Mucosa of stomach (tissue), 1 donor: ENCODE data around the gene L3MBTL3.
"Not testable (repeated sequence)": the region's sequence is repeated elsewhere in the genome, so short reads cannot be mapped to it uniquely, and the experiment has no call there.

ENCODE experiments used
- H3K27me3 ChIP-seq: one replicate; pipeline ENCODE4 v1.7.0; 2013; ENCODE audit warnings: mild to moderate bottlenecking, low read length; ENCODE audit not compliant: control insufficient read depth, insufficient read depth
- H3K36me3 ChIP-seq: one replicate; pipeline ENCODE4 v1.7.0; 2013; ENCODE audit warnings: low read length; ENCODE audit not compliant: control insufficient read depth, insufficient read depth
- H3K4me1 ChIP-seq: one replicate; pipeline ENCODE4 v1.7.0; 2013; ENCODE audit warnings: mild to moderate bottlenecking, low read length; ENCODE audit not compliant: control insufficient read depth, insufficient read depth
- H3K4me3 ChIP-seq: one replicate; pipeline ENCODE4 v1.7.0; 2013; ENCODE audit warnings: low read length
- H3K9ac ChIP-seq: one replicate; pipeline ENCODE4 v1.7.0; 2013; ENCODE audit warnings: mild to moderate bottlenecking, low read length, moderate library complexity
- H3K9me3 ChIP-seq: one replicate; pipeline ENCODE4 v1.7.0; 2013; ENCODE audit warnings: mild to moderate bottlenecking, low read length, moderate library complexity; ENCODE audit not compliant: control insufficient read depth
- donor health status: Pancreatic carcinoma.

The L3MBTL3 gene

DNA sequence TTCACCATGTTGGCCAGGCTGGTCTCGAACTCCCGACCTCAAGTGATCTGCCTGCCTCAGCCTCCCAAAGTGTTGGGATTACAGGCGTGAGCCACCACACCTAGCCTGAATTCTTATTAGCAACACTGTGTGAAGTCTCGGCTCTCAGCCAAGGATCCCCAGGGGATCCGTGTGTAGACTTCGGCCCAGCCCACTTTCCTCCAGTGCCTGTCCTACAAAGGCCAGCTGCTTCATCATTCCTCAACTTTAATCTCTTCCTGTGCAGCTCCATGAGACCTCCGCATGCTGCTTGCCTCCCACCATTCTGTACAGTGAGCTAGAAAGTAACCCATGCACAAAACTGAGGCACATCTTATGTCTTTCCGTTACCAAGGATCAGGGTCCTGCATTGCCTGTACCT is 132.5 kb downstream of the L3MBTL3 start:
- no peak overlapping the region for H3K9ac ChIP-seq
- no peaks in the 10 kb centered on the region for H3K27me3 ChIP-seq
- H3K4me3 ChIP-seq: no peak overlapping the region
- H3K4me1 ChIP-seq: no peaks in the 10 kb centered on the region
- no peaks in the 10 kb centered on the region for H3K9me3 ChIP-seq
- H3K36me3 ChIP-seq: no peaks in the 10 kb centered on the region

DNA sequence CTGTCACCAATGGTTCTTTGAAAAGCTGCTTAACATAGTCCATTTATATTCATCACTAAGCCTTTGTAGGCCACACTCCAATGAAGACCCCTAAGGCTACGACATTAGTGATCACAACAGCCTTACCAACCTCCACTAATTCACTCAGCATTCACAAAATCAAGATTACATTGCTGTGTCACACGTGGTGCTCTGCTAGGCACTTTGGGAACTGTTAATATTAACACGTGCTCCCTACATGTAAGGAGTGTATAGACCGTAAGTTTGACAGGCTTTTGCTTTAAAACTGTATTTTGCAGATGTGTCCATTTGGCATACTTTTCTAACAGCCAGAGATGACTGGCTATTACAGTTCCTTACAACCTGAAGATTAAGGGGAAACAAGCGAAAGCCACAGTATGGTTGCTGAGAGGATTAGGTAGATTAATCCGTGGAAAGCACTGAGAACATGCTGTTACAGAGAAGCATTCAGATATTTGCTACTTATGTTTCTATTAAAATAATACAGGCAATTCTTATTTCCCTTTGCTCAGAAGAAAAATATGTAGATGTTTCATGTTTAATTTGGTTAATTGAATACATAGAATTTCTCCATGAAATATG is 134.6 kb downstream of the L3MBTL3 start:
- H3K9me3 ChIP-seq: no peaks in the 10 kb centered on the region
- H3K36me3 ChIP-seq: no peaks in the 10 kb centered on the region
- no peak overlapping the region for H3K4me3 ChIP-seq
- no peak overlapping the region for H3K9ac ChIP-seq
- no peaks in the 10 kb centered on the region for H3K4me1 ChIP-seq
- no peaks in the 10 kb centered on the region for H3K27me3 ChIP-seq

DNA sequence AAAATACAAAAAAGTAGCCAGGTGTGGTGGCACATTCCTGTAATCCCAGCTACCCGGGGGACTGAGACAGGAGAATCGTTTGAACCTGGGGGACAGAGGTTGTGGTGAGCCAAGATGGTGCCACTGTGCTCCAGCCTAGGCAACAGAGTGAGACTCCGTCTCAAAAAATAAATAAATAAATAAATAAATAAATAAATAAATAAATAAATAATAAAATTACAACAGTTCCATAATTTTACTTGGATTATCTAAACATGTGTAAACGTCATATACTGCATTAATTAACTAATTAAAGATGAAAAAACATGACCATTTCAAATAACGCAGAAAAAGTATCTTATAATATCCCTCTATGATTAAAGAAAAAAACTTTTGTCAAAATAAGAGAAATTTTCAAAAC is 138.5 kb downstream of the L3MBTL3 start:
- H3K27me3 ChIP-seq: no peaks in the 10 kb centered on the region
- peaks cover 11% of the 10 kb centered on the region for H3K4me1 ChIP-seq
- H3K9me3 ChIP-seq: no peaks in the 10 kb centered on the region
- no peak overlapping the region for H3K9ac ChIP-seq
- H3K36me3 ChIP-seq: no peaks in the 10 kb centered on the region
- no peak overlapping the region for H3K4me3 ChIP-seq

DNA sequence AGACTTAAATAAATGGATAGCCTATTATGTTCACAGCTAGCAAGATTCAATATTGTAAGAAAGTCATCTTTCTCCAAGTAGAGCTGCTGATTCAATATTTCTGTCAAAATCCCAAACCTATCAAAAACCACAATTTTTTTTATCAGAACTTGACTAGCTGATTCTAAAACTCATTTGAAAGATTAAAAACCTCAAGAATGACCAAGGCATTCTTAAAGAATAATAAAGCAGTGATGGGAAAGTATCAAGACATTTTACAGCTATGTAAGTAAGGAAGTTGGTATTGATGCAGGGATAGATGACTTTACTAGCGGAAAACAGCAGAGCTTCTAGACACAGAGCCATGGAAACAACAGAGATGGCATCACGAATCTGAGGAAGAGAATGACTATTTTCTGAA is 139.7 kb downstream of the L3MBTL3 start:
- Histone ChIP-seq H3K27me3 (no peaks in the 10 kb centered on the region), H3K9ac (no peak overlapping the region)

GRCh38 chr6:130158548-130158947 is 140.2 kb downstream of the L3MBTL3 start:
- Histone ChIP-seq H3K4me3 (no peak overlapping the region), H3K9ac (no peak overlapping the region), H3K4me1 (peaks cover 11% of the 10 kb centered on the region), H3K9me3 (no peaks in the 10 kb centered on the region), H3K36me3 (no peaks in the 10 kb centered on the region), H3K27me3 (no peaks in the 10 kb centered on the region)

More for the DNA sequence above, 139.7 kb downstream of the L3MBTL3 start:
- H3K36me3 ChIP-seq: no peaks in the 10 kb centered on the region
- no peak overlapping the region for H3K4me3 ChIP-seq
- H3K9me3 ChIP-seq: no peaks in the 10 kb centered on the region
- H3K4me1 ChIP-seq: peaks cover 11% of the 10 kb centered on the region

- no peaks in the 10 kb centered on the region for H3K9me3 ChIP-seq
- H3K4me1 ChIP-seq: peaks cover 11% of the 10 kb centered on the region
- no peak overlapping the region for H3K9ac ChIP-seq
- H3K36me3 ChIP-seq: no peaks in the 10 kb centered on the region
- no peak overlapping the region for H3K4me3 ChIP-seq
- no peaks in the 10 kb centered on the region for H3K27me3 ChIP-seq
Measured at GRCh38 chr6:130159956-130160355, 141.6 kb downstream of the L3MBTL3 start.

DNA sequence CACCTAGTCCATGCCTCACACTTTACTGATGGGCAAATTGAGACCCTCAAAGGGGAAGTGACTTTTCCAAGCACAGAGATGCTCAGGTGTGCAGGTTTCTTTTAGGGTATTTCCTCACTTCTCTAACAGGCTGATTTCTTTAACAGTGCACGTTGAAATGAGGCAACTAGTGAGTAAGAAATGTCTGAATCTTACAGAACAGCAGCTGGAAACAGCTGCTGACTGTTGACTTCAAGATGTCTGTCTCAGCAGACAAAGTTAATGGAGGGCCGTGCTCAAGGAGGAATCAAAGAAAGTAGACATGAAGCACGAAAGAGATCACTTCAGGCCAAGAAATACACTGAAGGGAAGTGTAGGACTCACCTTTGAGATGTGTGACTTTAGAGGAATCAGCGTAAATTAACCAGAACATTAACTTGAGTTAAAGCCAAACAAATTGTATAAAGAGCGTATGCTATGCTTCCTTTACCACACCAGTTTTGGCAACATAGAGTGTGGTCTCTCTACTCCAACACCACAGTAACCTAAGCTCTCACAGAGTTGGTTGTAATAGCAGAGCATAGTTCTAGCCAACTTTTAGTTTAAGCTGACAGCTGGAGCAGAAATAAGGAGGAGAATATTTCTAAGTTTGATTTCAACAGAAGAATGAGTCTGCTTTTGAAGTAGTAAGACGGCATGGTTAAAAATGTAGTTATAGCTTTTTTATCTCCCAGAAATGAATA is 143.5 kb downstream of the L3MBTL3 start:
- H3K9ac ChIP-seq: no peak overlapping the region
- H3K36me3 ChIP-seq: no peaks in the 10 kb centered on the region
- no peaks in the 10 kb centered on the region for H3K27me3 ChIP-seq
- no peaks in the 10 kb centered on the region for H3K9me3 ChIP-seq
- H3K4me3 ChIP-seq: no peak overlapping the region
- peaks cover 11% of the 10 kb centered on the region for H3K4me1 ChIP-seq

GRCh38 chr6:130162421-130162820 is 144.0 kb downstream of the L3MBTL3 start:
- no peaks in the 10 kb centered on the region for H3K27me3 ChIP-seq
- H3K9me3 ChIP-seq: no peaks in the 10 kb centered on the region
- no peak overlapping the region for H3K9ac ChIP-seq
- H3K4me1 ChIP-seq: peaks cover 11% of the 10 kb centered on the region
- H3K4me3 ChIP-seq: no peak overlapping the region
- no peaks in the 10 kb centered on the region for H3K36me3 ChIP-seq

DNA sequence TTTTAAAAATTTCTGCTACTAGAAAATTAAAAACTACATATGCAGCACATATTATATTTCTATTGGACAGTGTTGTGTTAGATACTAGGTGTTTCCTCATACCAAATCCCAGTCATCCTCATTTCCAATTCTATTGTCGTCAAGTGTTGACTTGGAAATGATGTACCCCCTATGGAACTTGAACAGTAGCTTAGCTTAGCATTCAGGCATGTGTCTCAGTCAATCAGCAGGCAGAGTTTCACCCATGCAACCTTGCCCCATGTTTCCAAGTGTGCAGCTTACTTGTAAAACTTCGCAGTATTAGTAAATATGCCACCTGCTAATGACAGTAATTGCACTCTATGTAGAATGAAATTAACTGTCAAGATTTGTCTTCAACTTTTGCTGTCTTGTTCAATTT is 144.9 kb downstream of the L3MBTL3 start:
- Histone ChIP-seq H3K9ac (no peak overlapping the region), H3K4me1 (peaks cover 11% of the 10 kb centered on the region), H3K9me3 (no peaks in the 10 kb centered on the region), H3K27me3 (no peaks in the 10 kb centered on the region), H3K36me3 (no peaks in the 10 kb centered on the region), H3K4me3 (no peak overlapping the region)

GRCh38 chr6:130164251-130164650 is 145.9 kb downstream of the L3MBTL3 start:
- Histone ChIP-seq H3K27me3 (no peaks in the 10 kb centered on the region), H3K4me1 (peaks cover 5% of the 10 kb centered on the region)

DNA sequence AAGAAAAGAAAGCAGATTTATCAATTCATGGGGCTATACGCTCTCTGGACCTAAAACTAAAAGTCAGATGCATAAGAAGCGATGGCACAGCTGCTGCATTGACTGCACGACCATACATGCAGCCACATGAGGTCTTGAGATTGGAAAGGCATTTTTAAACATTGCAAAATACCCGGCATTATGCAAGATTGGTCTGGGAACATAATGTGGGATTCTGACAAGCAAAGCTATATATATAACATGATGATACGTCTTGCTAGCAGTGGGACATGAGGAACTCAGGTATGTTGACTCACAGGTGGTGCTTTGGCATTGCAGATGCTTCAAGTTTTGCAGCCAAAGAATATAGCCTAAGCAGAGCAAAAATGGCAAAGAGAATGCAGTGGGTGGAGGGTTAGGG is 149.3 kb downstream of the L3MBTL3 start:
- H3K27me3 ChIP-seq: no peaks in the 10 kb centered on the region
- no peak overlapping the region for H3K4me3 ChIP-seq
- H3K9ac ChIP-seq: no peak overlapping the region
- no peaks in the 10 kb centered on the region for H3K36me3 ChIP-seq
- no peaks in the 10 kb centered on the region for H3K9me3 ChIP-seq
- no peaks in the 10 kb centered on the region for H3K4me1 ChIP-seq

More at GRCh38 chr6:130164251-130164650, 145.9 kb downstream of the L3MBTL3 start:
- Histone ChIP-seq H3K9me3 (no peaks in the 10 kb centered on the region), H3K36me3 (no peaks in the 10 kb centered on the region), H3K4me3 (no peak overlapping the region), H3K9ac (no peak overlapping the region)

- H3K9me3 ChIP-seq, H3K9ac ChIP-seq, H3K27me3 ChIP-seq, H3K36me3 ChIP-seq, H3K4me1 ChIP-seq, H3K4me3 ChIP-seq: not testable (repeated sequence)
Measured at GRCh38 chr6:130170160-130170559, 151.8 kb downstream of the L3MBTL3 start.
